Measurements from ENCODE around the gene WHRN.

WHRN gene

DNA sequence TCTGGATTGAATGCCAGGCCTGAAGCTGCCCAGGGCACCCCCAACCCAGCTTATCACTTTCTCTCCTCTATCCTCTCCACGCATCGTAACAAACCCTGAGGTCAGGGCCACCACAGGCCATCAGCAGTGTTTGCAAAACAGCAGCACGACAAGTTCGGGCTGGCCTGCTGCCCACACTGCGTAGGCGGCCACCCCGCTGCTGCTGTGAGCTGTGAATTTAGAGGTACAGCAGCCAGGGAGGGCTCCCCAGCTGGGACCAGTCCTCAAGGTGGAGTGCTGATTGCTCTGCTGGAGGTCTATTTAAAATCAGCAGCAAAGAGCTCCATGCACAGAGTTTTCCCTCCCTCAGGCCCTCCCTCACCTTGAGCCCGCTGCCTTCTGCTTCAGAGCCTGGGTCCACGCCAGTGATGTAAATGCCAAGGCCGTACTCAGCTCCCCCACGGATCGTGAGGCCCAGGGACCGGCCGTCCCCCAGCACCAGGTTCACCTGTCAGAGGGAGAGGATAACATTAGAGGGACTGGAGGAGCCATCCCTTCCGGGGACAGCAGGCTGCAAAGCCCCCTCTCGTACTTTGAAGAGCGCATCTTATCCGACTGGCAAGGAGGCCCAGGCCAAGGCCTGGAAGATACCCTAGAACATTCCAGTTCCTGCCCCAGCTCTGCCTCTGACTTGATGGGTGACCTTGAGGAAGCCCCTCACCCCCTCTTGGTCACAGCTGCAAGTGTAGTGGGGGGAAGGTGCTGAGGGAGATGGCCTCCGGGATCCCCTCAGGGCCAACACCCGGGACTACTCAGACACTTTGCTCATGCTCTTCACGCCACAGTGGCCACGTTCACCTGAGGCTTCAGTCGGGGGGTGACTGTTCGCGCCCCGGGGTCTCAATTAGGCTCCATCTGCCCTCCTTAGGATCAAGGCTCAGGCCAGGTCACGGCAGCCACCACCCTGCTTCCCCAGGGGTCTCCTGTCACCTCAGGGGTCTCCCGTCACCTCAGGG is 39.1 kb downstream of the WHRN start:
- H3K4me3 ChIP-seq (ENCODE audit: low read length), result no peak overlapping the region
- TF ChIP-seq, protein P1, sequence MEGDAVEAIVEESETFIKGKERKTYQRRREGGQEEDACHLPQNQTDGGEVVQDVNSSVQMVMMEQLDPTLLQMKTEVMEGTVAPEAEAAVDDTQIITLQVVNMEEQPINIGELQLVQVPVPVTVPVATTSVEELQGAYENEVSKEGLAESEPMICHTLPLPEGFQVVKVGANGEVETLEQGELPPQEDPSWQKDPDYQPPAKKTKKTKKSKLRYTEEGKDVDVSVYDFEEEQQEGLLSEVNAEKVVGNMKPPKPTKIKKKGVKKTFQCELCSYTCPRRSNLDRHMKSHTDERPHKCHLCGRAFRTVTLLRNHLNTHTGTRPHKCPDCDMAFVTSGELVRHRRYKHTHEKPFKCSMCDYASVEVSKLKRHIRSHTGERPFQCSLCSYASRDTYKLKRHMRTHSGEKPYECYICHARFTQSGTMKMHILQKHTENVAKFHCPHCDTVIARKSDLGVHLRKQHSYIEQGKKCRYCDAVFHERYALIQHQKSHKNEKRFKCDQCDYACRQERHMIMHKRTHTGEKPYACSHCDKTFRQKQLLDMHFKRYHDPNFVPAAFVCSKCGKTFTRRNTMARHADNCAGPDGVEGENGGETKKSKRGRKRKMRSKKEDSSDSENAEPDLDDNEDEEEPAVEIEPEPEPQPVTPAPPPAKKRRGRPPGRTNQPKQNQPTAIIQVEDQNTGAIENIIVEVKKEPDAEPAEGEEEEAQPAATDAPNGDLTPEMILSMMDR (conservative IDR thresholded peaks at IDR 0.05; ENCODE audit: low read length), result no peak
- DNase-seq (ENCODE audit: low read depth), result no peak

- TF ChIP-seq, protein P1 (conservative IDR thresholded peaks at IDR 0.05; ENCODE audit: low read length), result no peak
- no peak overlapping the region for H3K4me3 ChIP-seq (ENCODE audit: low read length)
- DNase-seq (ENCODE audit: low read depth), result no peak
Measured at GRCh38 chr9:114465417-114465816, 39.9 kb downstream of the WHRN start.

DNA sequence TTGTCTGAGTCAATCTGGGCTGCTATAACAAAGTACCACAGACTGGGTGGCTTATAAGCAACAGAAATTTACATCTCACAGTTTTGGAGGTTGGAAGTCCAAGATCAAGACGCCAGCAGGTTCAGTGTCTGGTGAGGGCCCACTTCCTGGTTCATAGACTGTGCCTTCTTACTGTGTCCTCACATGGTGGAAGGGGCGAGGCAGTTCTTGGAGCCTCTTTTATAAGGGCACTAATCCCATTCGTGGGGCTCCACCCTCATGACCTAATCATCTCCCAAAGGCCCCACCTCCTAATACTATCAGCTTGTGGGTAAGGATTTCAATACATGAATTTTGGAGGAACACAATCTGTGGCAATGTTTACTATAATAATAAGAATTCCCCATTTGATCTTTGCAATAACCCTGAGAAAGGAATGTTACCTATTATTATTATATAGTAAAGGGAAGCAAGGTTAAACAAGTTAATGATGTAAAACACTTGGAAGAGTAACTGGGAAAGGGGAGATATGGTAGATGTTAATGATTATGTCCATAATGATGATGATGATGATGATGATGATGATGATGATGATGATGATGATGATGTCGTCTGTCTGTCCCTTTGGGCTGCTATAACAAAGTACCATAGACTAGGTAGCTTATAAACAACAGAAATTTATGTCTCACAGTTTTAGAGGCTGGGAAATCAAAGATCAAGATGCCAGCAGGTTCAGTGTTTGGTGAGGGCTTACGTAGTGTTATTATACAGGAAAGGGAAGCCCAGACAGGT is 40.8 kb downstream of the WHRN start:
- no peak overlapping the region for H3K4me3 ChIP-seq (ENCODE audit: low read length)
- no peak for DNase-seq (ENCODE audit: low read depth)
- TF ChIP-seq, protein P1 (conservative IDR thresholded peaks at IDR 0.05; ENCODE audit: low read length), result no peak

- H3K4me3 ChIP-seq (ENCODE audit: low read length), result no peak overlapping the region
- peak; percentile 68 for DNase-seq (ENCODE audit: low read depth)
- TF ChIP-seq, protein P1 (conservative IDR thresholded peaks at IDR 0.05; ENCODE audit: low read length), result no peak
Measured at GRCh38 chr9:114462791-114463190, 42.5 kb downstream of the WHRN start.

- H3K4me3 ChIP-seq (ENCODE audit: low read length), result no peak overlapping the region
- TF ChIP-seq, protein P1 (conservative IDR thresholded peaks at IDR 0.05; ENCODE audit: low read length), result no peak
- DNase-seq (ENCODE audit: low read depth), result no peak
Measured at GRCh38 chr9:114461468-114461867, 43.8 kb downstream of the WHRN start.

DNA sequence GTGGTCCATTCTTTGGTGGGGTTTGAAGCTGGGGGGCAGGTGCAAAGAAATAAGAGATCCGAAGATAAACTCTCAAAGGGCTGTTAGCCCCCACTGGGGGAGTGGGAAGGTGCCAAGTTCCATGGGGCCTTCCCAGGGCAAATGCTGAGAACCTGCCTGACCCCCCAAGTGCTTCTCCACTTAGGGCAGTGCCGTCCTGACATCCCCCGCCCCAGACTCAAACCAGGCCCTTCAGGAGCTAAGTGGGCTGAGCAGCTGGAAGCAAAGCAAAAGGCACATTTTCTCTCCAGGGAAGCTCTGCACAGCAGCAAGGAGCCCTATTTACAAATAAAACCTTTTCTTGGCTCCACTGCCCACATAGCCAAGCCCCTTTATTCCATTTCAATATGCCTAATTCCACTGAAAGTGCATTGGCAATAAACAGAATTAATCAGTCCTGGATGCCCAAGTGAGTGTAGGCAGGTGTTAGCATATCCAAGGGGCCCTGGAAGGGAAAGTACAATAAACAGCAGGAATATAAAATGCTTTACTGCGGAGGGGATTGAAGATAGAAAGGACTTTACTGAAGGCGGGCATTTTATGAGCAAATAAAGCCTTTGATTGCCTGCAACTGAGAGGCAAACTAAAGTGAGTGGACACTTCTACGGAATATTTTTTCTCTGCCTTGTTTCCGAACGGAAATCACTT is 44.6 kb downstream of the WHRN start:
- DNase-seq (ENCODE audit: low read depth), result no peak
- TF ChIP-seq, protein P1 (conservative IDR thresholded peaks at IDR 0.05; ENCODE audit: low read length), result no peak
- H3K4me3 ChIP-seq (ENCODE audit: low read length), result no peak overlapping the region
